HepG2 (cell line): Measurements from ENCODE around the gene MEIS3. TPM values are rescaled to one million over a fixed set of nuclear protein-coding genes. Genes with fewer than 3 reads are reported as not detected.

Source experiments
- ARID2 ChIP-seq: sonication (generic); formaldehyde crosslinking; IDR thresholded peaks from 2 replicates; pipeline ENCODE4 v1.8.1; 2022; ENCODE audit warnings: mild to moderate bottlenecking, missing genetic modification reagents, borderline replicate concordance
- FOXA1 ChIP-seq, 2 experiments: fragments of 450-650 bp in 1 of 2; sonication (generic) in 1 of 2; formaldehyde crosslinking in 1 of 2; IDR thresholded peaks; 2 replicates each; pipeline versions ENCODE4 v1.4.0 to v1.6.1; 2016 to 2020; ENCODE audit warnings: missing genetic modification reagents in 1 of 2
- POLR2AphosphoS2 ChIP-seq: IDR thresholded peaks from 2 replicates; pipeline ENCODE4 v1.6.1; 2011; ENCODE audit warnings: low read depth, low read length, improper control_type of control experiment
- RXRA ChIP-seq: sonication (generic); formaldehyde crosslinking; IDR thresholded peaks from 2 replicates; pipeline ENCODE4 v1.5.1; 2020; ENCODE audit warnings: missing genetic modification reagents
- TCF7L2 ChIP-seq: IDR thresholded peaks from 2 replicates; pipeline ENCODE4 v1.6.1; 2011; ENCODE audit warnings: mild to moderate bottlenecking, low read depth, low read length, moderate library complexity
- ZFX ChIP-seq: sonication (generic); formaldehyde crosslinking; IDR thresholded peaks from 2 replicates; pipeline ENCODE4 v1.4.0; 2020; ENCODE audit warnings: mild to moderate bottlenecking, low read depth, missing genetic modification reagents, moderate library complexity
- ZIK1 ChIP-seq: sonication (generic); formaldehyde crosslinking; IDR thresholded peaks from 2 replicates; pipeline ENCODE4 v1.5.0; 2020; ENCODE audit warnings: mild to moderate bottlenecking, low read depth, missing genetic modification reagents, borderline replicate concordance
- ZNF124 ChIP-seq: sonication (generic); formaldehyde crosslinking; IDR thresholded peaks from 2 replicates; pipeline ENCODE4 v1.4.0; 2020; ENCODE audit warnings: missing genetic modification reagents
- ZNF556 ChIP-seq: sonication (generic); formaldehyde crosslinking; IDR thresholded peaks from 2 replicates; pipeline ENCODE4 v1.4.0; 2020; ENCODE audit warnings: mild to moderate bottlenecking, missing genetic modification reagents, borderline replicate concordance
- ZSCAN12 ChIP-seq: sonication (generic); formaldehyde crosslinking; IDR thresholded peaks from 2 replicates; pipeline ENCODE4 v1.9.0; 2021; ENCODE audit warnings: mild to moderate bottlenecking, missing genetic modification reagents
- polyA plus RNA-seq, 8 experiments: library from polyadenylated mRNA; depleted of rRNA in 3 of 8; stranded (reverse) in 7 of 8; unstranded in 1 of 8; fragments of >200 nt; fragmentation: Illumina TruSeq in 4 of 8; extraction: Trizol in 4 of 8; gene quantifications; 2 replicates each; pipeline versions ENCODE4 v1.2.1 to v1.2.3, GENCODE V29; 2011 to 2016; ENCODE audit warnings: low read depth in 4 of 8, missing spikeins in 1 of 8, mixed read lengths in 1 of 8; ENCODE audit not compliant: insufficient read depth in 1 of 8
- total RNA-seq, 5 experiments: library from RNA; depleted of rRNA; stranded (reverse); fragments of >200 nt; fragmentation: Illumina TruSeq; extraction: Trizol; gene quantifications; 2 replicates each; pipeline ENCODE4 v1.2.3, GENCODE V29; 2016; ENCODE audit warnings: low read depth in 1 of 5
- TF ChIP-seq, protein P1 (sequence below): sonication (generic); formaldehyde crosslinking; IDR thresholded peaks from one replicate; pipeline ENCODE4 v1.5.1; 2020; ENCODE audit warnings: mild to moderate bottlenecking, missing genetic modification reagents; ENCODE audit errors: not compliant biosample characterization
- TF ChIP-seq, protein P2 (sequence below): sonication (generic); formaldehyde crosslinking; IDR thresholded peaks from 2 replicates; pipeline ENCODE4 v1.5.0; 2020; ENCODE audit warnings: mild to moderate bottlenecking, missing genetic modification reagents, moderate library complexity
- TF ChIP-seq, protein P3 (sequence below): sonication (generic); formaldehyde crosslinking; IDR thresholded peaks from 2 replicates; pipeline ENCODE4 v1.4.0; 2020; ENCODE audit warnings: low read depth, mild to moderate bottlenecking, missing genetic modification reagents
- TF ChIP-seq, protein P4 (sequence below): sonication (generic); formaldehyde crosslinking; IDR thresholded peaks from 2 replicates; pipeline ENCODE4 v1.9.0; 2021; ENCODE audit warnings: missing genetic modification reagents, borderline replicate concordance

The MEIS3 gene
- total and polyA plus RNA-seq, 2 of the 13 experiments (the other 11 are each of a cell fraction or from before 2014, with no cell fraction given) = 0.09 to 0.70 TPM

DNA sequence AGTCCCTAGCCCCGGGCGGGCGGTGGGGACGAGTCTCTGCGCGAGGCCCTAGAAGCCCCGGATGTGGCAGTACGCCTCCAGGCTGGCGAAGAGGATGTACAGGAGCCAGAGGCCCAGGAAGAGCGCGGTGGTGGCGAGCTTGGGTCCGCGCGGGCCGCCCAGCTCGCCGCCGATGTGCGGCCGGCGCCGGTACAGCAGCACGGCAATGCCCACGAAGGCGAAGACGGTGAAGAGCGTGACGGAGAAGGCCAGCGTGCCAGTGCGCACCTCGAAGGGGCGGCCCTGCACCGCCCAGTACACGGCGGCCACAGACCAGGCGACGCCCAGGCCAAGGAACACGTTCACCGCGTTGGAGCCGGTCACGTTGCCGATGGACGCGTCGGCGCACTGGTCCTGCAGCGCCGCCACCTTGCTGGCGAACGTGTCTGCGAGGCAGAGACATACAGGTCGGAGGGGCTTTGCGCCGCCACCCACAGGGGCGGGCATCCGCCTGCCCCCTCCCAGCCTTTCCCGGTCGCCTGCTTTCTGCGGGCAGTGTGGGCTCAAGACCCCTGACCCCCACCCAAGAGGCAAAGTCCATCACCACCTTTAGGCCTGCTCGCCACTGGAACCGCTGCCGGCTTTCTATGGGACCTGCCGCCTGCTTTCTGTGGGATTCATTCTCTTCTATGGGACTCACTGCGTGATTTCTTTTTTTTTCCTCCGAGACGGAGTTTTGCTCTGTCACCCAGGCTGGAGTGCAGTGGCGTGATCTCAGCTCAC, 10.9 kb upstream of the MEIS3 start (continued):
- TF ChIP-seq, protein P1, sequence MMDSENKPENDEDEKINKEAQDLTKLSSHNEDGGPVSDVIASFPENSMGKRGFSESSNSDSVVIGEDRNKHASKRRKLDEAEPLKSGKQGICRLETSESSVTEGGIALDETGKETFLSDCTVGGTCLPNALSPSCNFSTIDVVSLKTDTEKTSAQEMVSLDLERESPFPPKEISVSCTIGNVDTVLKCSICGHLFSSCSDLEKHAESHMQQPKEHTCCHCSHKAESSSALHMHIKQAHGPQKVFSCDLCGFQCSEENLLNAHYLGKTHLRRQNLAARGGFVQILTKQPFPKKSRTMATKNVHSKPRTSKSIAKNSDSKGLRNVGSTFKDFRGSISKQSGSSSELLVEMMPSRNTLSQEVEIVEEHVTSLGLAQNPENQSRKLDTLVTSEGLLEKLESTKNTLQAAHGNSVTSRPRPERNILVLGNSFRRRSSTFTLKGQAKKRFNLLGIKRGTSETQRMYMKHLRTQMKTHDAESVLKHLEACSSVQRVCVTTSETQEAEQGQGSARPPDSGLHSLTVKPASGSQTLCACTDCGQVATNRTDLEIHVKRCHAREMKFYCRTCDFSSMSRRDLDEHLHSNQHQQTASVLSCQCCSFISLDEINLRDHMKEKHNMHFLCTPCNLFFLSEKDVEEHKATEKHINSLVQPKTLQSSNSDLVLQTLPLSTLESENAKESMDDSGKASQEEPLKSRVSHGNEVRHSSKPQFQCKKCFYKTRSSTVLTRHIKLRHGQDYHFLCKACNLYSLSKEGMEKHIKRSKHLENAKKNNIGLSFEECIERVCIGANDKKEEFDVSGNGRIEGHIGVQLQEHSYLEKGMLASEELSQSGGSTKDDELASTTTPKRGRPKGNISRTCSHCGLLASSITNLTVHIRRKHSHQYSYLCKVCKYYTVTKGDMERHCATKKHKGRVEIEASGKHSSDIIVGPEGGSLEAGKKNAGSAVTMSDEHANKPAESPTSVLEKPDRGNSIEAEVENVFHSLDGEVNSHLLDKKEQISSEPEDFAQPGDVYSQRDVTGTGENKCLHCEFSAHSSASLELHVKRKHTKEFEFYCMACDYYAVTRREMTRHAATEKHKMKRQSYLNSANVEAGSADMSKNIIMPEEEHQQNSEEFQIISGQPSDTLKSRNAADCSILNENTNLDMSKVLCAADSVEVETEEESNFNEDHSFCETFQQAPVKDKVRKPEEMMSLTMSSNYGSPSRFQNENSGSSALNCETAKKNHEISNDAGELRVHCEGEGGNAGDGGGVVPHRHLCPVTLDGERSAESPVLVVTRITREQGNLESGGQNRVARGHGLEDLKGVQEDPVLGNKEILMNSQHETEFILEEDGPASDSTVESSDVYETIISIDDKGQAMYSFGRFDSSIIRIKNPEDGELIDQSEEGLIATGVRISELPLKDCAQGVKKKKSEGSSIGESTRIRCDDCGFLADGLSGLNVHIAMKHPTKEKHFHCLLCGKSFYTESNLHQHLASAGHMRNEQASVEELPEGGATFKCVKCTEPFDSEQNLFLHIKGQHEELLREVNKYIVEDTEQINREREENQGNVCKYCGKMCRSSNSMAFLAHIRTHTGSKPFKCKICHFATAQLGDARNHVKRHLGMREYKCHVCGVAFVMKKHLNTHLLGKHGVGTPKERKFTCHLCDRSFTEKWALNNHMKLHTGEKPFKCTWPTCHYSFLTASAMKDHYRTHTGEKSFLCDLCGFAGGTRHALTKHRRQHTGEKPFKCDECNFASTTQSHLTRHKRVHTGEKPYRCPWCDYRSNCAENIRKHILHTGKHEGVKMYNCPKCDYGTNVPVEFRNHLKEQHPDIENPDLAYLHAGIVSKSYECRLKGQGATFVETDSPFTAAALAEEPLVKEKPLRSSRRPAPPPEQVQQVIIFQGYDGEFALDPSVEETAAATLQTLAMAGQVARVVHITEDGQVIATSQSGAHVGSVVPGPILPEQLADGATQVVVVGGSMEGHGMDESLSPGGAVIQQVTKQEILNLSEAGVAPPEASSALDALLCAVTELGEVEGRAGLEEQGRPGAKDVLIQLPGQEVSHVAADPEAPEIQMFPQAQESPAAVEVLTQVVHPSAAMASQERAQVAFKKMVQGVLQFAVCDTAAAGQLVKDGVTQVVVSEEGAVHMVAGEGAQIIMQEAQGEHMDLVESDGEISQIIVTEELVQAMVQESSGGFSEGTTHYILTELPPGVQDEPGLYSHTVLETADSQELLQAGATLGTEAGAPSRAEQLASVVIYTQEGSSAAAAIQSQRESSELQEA = peak; percentile 84
- TF ChIP-seq ZIK1 (CRISPR knock-in tag) (peak; percentile 92), ARID2 (CRISPR knock-in tag) (peak; percentile 83; the same call in 1 of the 2 replicates), RXRA (CRISPR knock-in tag) (peak; percentile 72), TCF7L2 (no peak), FOXA1 (IDR thresholded peaks at IDR 0.05) (no peak), FOXA1 (CRISPR knock-in tag; IDR thresholded peaks at IDR 0.05) (0 out of 2 replicates have a peak, but pooled peaks have one; percentile 4), ZNF556 (no peak), POLR2AphosphoS2 (no peak), ZFX (peak; percentile 87), ZSCAN12 (CRISPR knock-in tag) (no peak), ZNF124 (CRISPR knock-in tag) (no peak)
- TF ChIP-seq, protein P2, sequence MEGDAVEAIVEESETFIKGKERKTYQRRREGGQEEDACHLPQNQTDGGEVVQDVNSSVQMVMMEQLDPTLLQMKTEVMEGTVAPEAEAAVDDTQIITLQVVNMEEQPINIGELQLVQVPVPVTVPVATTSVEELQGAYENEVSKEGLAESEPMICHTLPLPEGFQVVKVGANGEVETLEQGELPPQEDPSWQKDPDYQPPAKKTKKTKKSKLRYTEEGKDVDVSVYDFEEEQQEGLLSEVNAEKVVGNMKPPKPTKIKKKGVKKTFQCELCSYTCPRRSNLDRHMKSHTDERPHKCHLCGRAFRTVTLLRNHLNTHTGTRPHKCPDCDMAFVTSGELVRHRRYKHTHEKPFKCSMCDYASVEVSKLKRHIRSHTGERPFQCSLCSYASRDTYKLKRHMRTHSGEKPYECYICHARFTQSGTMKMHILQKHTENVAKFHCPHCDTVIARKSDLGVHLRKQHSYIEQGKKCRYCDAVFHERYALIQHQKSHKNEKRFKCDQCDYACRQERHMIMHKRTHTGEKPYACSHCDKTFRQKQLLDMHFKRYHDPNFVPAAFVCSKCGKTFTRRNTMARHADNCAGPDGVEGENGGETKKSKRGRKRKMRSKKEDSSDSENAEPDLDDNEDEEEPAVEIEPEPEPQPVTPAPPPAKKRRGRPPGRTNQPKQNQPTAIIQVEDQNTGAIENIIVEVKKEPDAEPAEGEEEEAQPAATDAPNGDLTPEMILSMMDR (CRISPR knock-in tag) = peak; percentile 69
- TF ChIP-seq, protein P3, sequence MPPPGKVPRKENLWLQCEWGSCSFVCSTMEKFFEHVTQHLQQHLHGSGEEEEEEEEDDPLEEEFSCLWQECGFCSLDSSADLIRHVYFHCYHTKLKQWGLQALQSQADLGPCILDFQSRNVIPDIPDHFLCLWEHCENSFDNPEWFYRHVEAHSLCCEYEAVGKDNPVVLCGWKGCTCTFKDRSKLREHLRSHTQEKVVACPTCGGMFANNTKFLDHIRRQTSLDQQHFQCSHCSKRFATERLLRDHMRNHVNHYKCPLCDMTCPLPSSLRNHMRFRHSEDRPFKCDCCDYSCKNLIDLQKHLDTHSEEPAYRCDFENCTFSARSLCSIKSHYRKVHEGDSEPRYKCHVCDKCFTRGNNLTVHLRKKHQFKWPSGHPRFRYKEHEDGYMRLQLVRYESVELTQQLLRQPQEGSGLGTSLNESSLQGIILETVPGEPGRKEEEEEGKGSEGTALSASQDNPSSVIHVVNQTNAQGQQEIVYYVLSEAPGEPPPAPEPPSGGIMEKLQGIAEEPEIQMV (CRISPR knock-in tag) = 0 out of 2 replicates have a peak, but pooled peaks have one; percentile 59
- TF ChIP-seq, protein P4, sequence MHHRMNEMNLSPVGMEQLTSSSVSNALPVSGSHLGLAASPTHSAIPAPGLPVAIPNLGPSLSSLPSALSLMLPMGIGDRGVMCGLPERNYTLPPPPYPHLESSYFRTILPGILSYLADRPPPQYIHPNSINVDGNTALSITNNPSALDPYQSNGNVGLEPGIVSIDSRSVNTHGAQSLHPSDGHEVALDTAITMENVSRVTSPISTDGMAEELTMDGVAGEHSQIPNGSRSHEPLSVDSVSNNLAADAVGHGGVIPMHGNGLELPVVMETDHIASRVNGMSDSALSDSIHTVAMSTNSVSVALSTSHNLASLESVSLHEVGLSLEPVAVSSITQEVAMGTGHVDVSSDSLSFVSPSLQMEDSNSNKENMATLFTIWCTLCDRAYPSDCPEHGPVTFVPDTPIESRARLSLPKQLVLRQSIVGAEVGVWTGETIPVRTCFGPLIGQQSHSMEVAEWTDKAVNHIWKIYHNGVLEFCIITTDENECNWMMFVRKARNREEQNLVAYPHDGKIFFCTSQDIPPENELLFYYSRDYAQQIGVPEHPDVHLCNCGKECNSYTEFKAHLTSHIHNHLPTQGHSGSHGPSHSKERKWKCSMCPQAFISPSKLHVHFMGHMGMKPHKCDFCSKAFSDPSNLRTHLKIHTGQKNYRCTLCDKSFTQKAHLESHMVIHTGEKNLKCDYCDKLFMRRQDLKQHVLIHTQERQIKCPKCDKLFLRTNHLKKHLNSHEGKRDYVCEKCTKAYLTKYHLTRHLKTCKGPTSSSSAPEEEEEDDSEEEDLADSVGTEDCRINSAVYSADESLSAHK (CRISPR knock-in tag) = no peak
